Right ventricle myocardium superior (tissue), 1 donor: ENCODE results near the gene ARPC2. TPM values are rescaled to one million over a fixed set of nuclear protein-coding genes. Genes with fewer than 3 reads are reported as not detected.
"Not testable (repeated sequence)": the region's sequence is repeated elsewhere in the genome, so short reads cannot be mapped to it uniquely, and the experiment has no call there.

Experiments used
- ATAC-seq: fragments of 200-7000 bp; cut with Tn5 transposase; one replicate; pipeline ENCODE4 v1.9.1; 2020; ENCODE audit warnings: mild to moderate bottlenecking; ENCODE audit not compliant: poor library complexity
- DNase-seq: peaks from one replicate; pipeline ENCODE4 v3.0.0-alpha.2; 2020
- intact Hi-C: fragments of 100-400 bp; cut with DNase I; formaldehyde crosslinking; loops from one replicate; pipeline ENCODE4 v1.11.2; 2022
- long read RNA-seq: library from polyadenylated mRNA; unstranded; transcript quantifications from one replicate; pipeline ENCODE4 v2.0.0, GENCODE V29; 2021
- total RNA-seq: library from RNA; stranded (reverse); fragmentation: NEBNext Ultra II Directional; extraction: Animal tissue kit (Norgen Biotek cat#: 25700); gene quantifications from one replicate; pipeline ENCODE4 v1.2.1, GENCODE V29; 2021
- donor health status: DM: no; HTN: yes; CAD: no; lungs with severe emphysema.

The ARPC2 gene
- 123 TPM for total RNA-seq
- long read RNA-seq, transcript ARPC2-202 (11 exons, 1,505 nt), result major isoform, 248 of 265 reads
- long read RNA-seq, transcript ARPC2-201 (10 exons, 1,605 nt), result minor isoform, 5 of 265 reads
- long read RNA-seq, partial matches to known transcripts, result 5 of 265 reads
- long read RNA-seq, other reads (novel, unspliced or antisense), result 6 of 265 reads

DNA sequence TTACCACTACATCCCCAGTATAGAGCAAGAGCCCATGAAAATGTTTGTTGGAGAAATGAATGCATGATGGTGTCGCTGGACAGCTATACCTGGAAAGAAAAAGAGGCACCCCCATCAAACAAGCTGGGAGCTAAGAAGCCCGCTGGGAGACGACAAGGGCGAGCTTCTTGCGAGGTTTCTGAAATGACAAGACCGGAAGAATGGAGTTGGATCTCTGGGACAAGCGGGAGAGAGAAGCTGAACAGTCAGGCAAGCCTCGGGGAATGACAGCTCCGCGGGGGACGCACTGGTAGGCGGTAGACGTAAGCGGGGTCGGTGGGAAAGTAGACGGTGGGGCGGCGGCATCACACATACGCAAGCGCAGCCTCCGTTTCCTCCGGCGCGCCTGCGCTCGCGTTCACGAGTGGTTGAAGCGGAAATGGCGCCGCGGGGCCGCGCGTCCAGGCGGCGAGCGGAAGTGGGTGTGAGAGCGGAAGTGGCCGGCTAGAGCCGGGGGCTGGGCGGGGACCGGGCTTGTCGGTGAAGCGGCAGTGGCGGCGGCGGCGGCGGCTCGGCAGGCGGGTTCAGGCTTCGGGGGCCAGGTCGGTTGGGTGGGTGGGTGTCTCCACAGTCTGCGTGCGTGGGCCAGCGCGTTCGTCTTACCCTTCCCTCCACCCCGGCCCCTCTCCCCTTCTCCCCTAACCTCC is at the start of gene ARPC2:
Gene ARPC2 (plus strand): TSS at position 516 of the 686 bp plus-strand sequence. CDS start 282 bp downstream, outside the sequence.
- intact Hi-C loops, result no loop called here
- peak; percentile 98 for DNase-seq
- ATAC-seq, result peak; percentile 99

DNA sequence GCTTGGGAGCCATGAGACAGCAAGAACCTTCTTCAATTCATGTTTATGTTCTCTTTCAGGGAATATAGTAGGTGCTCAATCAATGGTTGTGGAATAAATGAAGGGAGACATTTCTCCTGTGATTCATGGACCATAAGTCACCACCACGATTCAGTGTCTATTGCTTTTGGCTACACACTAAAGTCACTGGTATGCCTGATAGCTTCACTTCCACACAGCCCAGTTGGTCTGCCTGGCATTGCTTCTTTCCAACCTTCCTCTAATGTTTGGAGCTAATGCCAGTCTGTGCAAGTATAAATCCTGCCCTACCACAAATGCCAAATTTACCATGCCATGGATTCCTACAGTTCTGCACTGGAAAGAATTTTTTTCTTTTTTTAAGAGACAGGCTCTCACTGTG is 49.0 kb upstream of the ARPC2 start:
- no peak for ATAC-seq
- intact Hi-C loops, result no loop called here
- DNase-seq, result no peak

DNA sequence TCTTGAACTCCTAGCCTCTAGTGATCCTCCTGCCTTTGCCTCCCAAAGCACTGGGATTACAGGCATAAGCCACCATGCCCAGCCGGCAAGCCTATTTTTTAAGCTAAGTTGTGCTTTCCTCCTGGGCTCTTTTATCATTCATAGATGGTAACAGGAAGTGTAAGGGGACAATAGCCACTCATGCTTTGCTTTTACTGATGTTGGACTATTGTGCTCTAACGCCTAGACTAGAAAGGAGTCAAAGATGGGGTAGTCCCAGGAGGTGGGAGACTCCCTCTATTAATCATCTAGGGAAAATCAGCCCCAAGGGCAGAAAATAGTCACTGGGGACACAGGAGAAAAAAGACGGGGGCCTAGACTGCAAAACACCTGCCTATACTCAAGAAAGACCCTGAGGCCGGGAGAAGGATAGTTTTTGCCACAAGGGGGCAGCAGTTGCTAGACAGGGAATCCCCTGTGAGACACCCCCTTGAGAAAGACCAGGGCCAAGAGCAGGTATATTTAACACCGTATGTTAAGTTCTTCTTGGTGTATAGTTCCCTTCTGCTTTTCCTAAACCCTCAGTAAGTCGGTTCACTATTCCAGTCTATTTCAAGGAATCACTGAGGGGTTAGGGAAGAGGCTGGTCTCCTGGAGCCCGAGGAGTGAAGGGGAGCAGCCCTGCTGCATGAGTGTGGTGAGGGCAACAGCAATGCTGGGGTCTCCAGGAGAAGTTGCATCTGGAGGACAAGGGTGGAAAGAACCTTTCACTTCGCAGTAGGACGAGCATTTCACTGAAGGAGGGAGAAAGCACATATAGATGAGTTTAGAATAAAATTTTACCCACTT is 48.1 kb upstream of the ARPC2 start:
- DNase-seq (peak; percentile 50), ATAC-seq (peak; percentile 73)
- intact Hi-C loops, result no loop called here

DNA sequence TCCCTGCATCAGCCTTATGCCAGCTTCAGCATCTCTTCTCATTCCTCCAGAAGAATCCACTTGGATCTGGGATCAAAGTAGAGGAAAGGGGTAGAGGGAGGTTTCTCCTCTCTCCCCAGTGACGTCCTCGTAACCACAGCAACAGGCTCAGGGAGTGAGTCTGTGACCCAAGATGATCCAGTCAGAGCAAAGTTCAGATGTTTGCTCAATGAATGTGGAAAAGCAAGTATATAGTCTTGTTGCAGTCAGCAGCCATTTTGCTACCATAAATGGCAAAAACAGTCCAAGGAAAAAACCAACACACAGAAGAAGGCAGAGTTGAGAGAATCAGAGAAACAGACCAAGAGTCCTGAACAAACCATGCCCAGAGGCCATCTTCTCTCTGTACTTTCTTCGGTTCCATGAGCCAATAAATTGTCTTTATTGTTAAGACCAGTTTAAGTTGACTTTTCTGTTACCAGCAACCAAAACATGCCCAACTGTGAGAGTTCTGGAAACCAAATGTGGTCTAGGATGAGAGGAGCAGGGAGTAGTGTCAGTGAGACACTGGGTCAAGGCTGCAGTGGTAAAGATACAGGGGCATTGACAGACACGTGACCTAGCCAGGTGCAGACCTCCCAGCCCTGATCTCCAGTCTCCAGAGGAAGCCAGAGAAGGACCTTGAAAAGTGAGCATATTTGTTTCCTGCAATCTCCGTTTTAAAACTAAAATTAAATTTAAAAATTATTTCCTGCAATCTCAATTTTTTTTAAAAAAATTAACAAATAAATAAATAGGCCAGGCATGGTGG is 47.0 kb upstream of the ARPC2 start:
- ATAC-seq, result no peak
- intact Hi-C loops, result no loop called here
- DNase-seq, result no peak

DNA sequence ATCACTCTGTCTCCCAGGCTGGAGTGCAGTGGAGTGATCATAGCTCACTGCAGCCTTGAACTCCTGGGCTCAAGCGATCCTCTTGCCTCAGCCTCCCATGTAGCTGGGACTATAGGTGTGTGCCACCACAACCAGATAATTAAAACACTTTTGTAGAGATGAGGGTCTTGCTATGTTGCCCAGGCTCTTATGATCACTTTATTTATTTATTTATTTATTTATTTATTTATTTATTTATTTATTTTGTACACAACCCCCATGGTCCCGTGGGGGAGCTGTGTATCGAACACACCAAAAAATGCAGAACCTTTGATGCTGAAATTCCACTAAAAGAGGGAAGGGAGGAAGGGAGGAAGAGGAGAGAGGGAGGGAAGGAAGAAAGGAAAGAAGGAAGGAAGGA is 45.2 kb upstream of the ARPC2 start:
- intact Hi-C loops, ATAC-seq, DNase-seq: not testable (repeated sequence)

DNA sequence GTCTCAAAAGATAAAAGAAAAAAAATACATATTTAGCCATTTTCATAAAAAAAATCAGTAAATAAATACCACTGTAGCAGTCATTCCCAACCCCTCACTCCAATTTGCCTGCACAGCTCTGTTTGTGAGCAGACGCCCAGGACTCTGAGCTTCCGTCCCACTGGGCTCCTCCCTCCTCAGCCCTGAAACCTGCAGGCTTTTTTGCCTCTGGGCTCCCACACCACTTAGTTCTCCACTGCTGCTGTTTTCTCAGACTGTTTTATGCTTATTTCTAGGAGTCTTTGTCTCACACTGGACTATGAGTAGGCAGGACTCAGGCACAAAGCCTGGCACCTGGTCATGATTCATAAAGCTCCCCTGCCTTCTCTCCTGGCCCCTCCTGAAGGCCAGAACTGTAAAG is 44.1 kb upstream of the ARPC2 start:
- DNase-seq (no peak), ATAC-seq (no peak)
- intact Hi-C loops, result no loop called here

DNA sequence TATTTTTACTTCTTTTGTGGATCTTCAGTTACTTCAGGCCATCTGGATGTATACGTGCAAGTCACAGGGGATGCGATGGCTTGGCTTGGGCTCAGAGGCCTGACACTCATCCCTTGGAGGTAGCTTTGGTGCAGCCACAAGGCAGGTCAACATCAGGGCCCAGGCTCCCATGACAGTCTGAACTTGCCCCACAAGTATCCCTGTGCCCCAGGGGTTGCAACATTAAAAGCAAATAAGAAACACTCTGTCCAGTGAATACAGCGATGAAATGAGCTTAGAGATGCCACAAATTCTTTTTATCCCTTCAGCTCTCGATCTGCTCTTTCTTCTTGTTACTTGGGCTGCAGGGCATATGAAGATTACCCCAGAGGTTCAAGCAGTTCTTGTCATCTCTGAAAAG is 37.2 kb upstream of the ARPC2 start:
- ATAC-seq, result no peak
- intact Hi-C loops, result no loop called here
- DNase-seq, result no peak

DNA sequence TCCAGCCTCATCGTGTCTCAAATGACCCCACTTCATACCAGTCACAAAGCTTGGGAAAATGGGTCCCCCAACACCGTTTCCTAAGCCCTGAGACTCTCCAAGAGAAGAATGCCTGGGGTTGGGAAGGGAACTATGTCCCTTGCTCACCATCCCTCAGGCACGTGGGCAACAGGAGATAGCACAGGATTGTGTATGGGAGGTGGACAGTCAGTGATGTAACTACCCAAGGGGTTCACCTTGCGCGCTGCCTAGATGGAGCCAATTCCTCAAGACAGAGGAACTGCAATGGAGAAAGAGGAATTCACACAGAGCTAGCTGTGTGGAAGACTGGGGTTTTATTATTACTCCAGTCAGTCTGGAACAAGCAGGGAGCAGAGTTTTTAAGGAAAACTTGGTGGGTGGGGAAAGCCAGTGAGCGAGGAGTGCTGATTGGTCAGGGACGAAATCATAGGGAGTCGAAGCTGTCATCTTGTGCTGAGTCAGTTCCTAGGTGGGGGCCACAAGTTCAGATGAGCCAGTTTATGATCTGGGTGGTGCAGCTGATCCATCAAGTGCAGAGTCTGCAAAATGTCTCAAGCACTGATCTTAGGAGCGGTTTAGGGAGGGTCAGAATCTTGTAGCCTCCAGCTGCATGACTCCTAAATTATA is 36.4 kb upstream of the ARPC2 start:
- DNase-seq (no peak), ATAC-seq (no peak)
- intact Hi-C loops, result no loop called here

DNA sequence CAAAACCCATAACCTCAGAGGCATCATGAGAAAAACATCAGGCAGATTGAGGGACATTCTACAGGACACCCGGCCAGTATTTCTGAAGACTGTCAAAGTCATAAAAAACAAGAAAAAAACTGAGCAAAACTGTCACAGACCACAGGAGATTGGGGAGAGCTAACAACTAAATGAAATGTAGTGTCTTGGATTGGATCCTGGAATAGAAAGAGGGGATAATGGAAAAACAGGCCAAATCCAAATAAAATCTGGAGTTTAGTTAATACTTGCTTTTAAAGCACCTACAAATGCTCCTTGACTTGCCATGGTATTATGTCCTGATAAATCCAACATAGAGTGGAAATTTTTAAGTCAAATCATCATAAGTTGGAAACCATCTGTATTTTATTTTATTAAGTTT is 32.7 kb upstream of the ARPC2 start:
- intact Hi-C loops, result no loop called here
- ATAC-seq, result no peak
- DNase-seq, result no peak

DNA sequence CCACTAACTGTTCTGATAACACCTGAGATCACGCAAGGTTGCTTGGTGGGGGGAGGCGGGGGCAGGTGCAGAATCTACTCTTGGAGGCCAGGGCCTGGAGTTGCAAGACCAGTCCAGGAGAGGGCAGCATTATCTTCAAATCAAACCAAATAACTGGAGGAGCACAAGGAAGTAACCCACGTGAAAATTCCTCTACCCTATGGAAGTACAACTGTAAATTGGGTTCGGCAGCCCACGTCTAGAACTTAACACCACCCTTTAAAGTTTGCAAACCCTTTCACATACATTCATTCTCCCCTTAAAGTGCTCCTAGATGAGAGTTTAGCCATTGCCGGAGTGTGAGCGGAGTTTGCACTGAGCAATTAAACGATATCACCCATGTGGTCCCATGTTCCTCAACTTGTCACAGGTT is 30.6 kb upstream of the ARPC2 start:
- peak; percentile 95 for ATAC-seq
- DNase-seq, result peak; percentile 72
- intact Hi-C loops, result loop anchor here (5.0 kb wide), 1 partner anchor 81 kb away; no protein-coding TSS in a partner anchor

DNA sequence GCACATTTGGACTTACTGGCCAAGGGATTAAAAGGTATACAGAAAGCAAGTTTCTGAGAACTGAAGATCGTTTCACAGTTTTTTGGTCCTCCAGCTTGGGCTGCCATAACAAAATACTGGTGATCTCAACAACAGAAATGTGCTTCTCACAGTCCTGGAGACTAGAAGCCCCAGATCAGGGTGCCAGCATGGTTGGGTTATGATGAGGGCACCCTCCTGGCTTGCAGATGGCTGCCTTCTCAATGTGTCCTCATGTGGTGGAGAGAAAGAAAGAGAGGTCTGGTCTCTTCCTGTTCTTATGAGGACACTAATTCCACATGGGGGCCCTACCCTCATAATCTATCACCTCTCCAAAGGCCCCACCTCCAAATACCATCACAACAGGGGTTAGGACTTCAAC is 30.1 kb upstream of the ARPC2 start:
- ATAC-seq (no peak), DNase-seq (no peak)
- intact Hi-C loops, result loop anchor here (5.0 kb wide), 1 partner anchor 80 kb away; no protein-coding TSS in a partner anchor

DNA sequence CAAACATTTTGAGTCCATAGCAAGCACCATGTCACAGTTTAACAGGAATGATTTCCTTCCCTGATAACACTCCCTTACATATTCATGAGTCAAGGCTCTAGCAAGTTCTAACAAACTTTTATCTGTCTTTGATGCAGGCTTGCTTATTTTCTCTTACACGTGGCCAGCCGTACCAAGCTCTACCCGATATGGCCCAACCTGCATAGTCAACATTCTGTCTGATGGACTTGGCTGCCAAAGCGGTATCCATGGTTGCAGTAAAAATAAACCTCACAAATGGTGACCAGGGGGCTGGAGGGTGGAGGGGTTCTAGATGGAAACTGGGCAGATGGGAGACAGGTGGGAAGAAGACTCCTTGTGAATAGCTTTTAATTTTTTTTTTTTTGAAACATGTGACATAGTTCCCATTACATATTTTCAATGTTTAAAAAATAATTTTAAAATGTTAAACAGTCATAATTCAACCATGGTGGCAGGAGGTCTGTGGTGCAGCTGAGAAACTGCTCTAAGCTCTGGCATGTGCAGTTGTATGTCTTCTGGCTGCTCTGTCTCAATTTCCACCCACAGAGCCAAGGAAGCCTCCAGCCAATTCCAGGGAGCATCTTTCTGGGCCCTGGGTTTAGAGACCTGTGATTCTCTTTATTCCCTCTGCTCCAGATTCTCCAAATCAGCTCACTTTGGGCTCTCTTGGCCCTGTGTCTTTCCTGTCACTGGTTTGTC is 29.5 kb upstream of the ARPC2 start:
- ATAC-seq (peak; percentile 56), DNase-seq (no peak)
- intact Hi-C loops, result loop anchor here (5.0 kb wide), 1 partner anchor 80 kb away; no protein-coding TSS in a partner anchor

DNA sequence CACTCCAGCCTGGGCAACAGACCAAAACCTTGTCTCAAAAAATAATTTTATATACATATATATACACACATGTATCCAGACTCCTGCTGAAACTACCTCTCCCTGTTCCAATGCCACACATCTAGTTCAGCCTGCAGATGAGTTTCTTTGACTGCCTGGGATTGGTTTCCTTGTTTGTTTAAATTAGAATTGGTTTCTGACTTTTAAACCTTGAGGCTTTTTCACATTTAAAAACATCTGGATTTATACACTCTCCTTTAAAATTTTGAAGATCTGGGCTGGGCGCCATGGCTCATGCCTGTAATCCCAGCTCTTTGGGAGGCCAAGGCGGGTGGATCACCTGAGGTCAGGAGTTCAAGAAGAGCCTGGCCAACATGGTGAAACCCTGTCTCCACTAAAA is 28.5 kb upstream of the ARPC2 start:
- DNase-seq (no peak), ATAC-seq (no peak)
- intact Hi-C loops, result loop anchor here (5.0 kb wide), 1 partner anchor 79 kb away; no protein-coding TSS in a partner anchor

DNA sequence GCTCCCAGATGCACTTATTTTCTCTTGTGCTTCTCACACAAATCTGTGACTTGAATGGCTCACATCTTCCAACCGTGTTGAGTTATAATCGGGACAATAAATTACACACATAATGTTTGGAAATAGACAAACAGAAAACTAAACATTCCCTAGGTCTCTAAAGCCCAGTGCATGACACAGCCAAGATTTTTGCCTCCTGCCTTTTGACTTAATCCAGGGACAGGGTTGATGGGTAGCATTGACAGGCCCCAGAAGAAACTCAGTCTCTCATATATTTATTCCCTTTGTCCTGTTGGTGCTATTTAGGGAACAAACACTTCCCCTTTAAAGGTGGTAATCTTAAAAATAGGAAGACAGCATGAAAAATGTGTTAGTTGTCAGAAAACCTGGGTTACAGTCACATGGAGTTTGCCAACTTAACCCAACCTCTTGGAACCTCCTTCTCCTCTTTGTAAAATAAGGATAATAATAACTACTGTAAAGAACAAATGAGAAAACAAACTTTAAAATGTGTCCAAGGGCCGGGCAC is 24.0 kb upstream of the ARPC2 start:
- intact Hi-C loops, result no loop called here
- DNase-seq (no peak), ATAC-seq (no peak)

DNA sequence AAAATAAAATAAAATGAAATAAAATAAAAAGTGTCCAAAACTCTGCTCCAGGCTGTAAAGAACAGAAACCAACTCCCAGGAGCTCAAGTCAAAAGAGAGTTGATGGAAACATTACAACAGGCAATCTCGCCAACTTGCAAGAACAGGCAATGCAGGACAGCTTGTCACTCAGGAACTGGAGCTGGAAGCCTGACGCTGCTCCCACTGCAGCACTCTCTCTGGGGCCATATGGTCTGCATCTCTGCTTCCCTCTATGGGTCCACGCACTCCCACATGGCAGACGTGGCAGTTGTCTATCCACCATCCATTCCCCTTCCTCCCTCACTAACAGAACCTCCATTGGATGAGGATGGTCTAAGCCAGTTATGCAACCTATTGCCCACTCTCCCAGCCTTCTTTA is 23.3 kb upstream of the ARPC2 start:
- DNase-seq (no peak), ATAC-seq (no peak)
- intact Hi-C loops, result no loop called here

DNA sequence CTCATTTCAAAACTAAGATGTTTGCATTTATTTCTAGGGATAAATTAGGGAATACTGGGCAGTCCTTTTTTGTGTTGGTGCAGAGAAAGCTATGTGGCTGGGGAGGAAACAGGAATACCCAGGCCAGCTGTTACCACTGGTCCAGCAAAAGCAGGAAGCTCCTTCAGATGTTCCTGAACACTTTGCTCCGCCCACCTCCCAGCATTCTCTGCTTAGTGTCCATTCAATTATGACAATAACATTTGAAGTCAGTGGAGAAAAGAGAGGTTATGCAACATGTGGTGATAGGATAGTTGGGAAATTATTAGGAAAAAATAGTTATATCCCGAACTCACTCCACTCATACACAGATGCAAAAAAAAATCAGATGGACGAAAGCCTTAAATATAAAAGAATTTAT is 22.1 kb upstream of the ARPC2 start:
- ATAC-seq, result no peak
- intact Hi-C loops, result no loop called here
- peak; percentile 56 for DNase-seq

DNA sequence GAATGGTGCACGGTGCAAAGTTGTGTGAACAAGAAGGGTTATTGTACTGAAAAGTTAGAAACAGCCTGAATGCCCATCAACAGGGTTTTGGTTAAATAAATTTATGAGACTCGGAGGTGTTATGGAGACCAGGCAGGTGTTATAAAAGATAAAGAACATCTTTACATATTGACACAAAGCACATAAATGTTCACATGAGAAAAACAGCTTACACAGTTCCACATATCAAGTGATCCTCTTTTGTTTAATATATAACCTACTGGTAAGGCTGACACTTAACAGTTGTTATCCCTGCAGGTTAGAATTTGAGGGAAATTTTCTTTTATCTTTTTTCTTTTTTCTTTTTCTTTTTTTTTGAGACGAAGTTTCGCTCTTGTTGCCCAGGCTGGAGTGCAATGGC is 20.0 kb upstream of the ARPC2 start:
- ATAC-seq (no peak), DNase-seq (no peak)
- intact Hi-C loops, result no loop called here

DNA sequence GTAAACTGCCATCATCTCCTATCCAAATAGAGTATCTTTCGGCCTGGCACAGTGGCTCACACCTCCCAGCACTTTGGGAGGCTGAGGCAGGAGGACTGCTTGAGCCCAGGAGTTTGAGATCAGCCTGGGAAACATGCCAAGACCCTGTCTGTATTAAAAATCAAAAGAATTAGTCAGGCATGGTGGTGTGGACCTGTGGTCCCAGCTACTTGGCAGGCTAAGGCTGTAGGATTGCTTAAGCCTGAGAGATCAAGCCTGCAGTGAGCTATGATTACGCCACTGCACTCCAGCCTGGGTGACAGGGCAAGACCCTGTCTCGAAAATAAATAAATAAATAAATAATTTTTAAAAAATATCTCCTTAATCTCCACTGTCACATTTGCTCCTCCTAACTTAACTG is 14.7 kb upstream of the ARPC2 start:
- intact Hi-C loops, result no loop called here
- ATAC-seq (no peak), DNase-seq (no peak)
